GM12872 (cell line): ENCODE measurements around the gene LGSN.

Source experiments
- TF ChIP-seq, protein P1 (sequence below): IDR thresholded peaks from 3 replicates; pipeline ENCODE4 v1.5.1; 2011; ENCODE audit warnings: low read depth, mild to moderate bottlenecking, low read length, moderate library complexity; ENCODE audit not compliant: insufficient read depth

Gene LGSN

GRCh38 chr6:63269470-63269869, 50.3 kb downstream of the LGSN start:
- TF ChIP-seq, protein P1, sequence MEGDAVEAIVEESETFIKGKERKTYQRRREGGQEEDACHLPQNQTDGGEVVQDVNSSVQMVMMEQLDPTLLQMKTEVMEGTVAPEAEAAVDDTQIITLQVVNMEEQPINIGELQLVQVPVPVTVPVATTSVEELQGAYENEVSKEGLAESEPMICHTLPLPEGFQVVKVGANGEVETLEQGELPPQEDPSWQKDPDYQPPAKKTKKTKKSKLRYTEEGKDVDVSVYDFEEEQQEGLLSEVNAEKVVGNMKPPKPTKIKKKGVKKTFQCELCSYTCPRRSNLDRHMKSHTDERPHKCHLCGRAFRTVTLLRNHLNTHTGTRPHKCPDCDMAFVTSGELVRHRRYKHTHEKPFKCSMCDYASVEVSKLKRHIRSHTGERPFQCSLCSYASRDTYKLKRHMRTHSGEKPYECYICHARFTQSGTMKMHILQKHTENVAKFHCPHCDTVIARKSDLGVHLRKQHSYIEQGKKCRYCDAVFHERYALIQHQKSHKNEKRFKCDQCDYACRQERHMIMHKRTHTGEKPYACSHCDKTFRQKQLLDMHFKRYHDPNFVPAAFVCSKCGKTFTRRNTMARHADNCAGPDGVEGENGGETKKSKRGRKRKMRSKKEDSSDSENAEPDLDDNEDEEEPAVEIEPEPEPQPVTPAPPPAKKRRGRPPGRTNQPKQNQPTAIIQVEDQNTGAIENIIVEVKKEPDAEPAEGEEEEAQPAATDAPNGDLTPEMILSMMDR, result peak; percentile 49

GRCh38 chr6:63268574-63268973, 51.2 kb downstream of the LGSN start:
- TF ChIP-seq, protein P1, result no peak

DNA sequence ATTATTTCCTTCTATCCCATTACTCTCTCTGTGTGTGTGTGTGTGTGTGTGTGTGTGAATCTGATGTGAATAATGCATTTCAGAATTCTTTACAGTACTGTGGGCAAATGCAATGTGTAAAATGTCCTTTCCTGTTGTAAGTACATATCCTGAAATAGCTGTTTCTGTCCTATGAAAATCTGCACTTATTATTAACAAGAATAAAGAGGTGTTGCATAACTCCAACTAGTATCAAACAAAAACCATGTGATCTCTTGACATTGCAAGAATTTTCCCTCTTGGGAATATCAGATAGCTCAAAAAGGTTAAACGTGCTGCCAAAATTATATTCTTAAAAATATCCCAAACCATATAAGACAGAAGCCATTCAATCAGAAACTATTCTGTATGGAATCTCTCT, 52.0 kb downstream of the LGSN start:
- TF ChIP-seq, protein P1, result no peak

GRCh38 chr6:63267046-63267445, 52.7 kb downstream of the LGSN start:
- TF ChIP-seq, protein P1, result no peak

DNA sequence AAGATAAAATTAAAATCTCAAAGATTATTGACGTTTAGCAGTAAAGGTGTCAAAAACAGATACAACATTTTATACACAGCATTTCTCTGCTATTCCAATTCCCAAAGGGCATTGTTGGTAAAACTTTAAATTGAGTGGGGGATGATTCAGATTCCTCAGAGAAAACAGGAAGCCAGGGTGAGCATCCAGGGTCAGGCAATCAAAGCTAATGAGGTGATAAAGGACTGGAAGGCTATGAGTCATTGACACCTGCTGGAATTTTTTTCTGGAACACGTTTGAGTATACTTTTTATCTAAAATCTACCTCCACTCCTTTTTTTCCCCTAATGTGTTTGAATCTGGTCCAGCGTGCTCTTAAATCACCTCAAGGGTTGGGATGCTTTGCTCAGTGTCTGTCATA, 56.3 kb downstream of the LGSN start:
- TF ChIP-seq, protein P1, result no peak

DNA sequence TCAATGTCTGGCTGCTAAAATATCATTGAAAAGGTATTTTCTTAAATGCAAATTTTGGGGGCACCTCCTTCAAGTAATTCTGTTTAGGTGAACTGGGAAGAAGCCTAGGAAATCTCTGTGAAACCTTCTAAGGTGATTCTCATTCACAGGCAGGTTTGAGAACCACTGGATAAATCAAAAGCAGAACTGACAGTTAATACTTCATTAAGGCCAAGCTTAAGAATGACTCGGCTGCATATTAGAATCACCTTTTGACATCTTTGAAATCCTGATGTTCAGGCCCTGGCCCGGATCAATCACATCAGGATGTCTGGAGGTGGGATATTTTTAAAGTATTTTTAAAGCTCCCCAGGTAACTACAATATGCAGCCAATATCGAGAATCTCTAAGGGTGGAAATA, 58.0 kb downstream of the LGSN start:
- TF ChIP-seq, protein P1, result no peak

DNA sequence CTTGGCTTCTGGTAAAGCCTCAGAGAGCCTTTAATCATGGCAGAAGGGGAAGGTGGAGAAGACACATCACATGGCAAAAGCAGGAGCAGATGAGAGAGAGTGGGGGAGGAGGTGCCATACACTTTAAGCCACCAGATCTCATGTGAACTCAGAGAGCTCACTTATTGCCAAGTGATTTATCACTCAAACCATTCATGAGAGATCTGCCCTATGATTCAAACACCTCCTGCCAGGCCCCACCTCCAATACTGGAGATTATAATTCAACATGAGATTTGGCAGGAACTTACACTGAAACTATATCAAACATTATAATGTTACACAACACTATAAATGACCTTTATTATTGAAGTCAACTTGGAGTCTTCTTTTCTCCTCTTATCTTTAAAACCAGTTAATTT, 60.6 kb downstream of the LGSN start:
- TF ChIP-seq, protein P1, result no peak
